Tibial nerve (tissue), 4 donors: ENCODE data around the gene GTF3C4. TPM values are rescaled to one million over a fixed set of nuclear protein-coding genes. Genes with fewer than 3 reads are reported as not detected.
A peak's percentile ranks its signal among the peaks of the same experiment; 100 is the strongest.

Source experiments
- DNase-seq, 2 donors: peaks; one replicate each; pipeline ENCODE4 v3.0.0-alpha.2; 2019; ENCODE audit warnings: low spot score in 2 of 2
- H3K27ac ChIP-seq, 4 donors: fragments of 200-600 bp; sonication (generic) in 3 of 4; one replicate each; pipeline ENCODE4 v1.5.1; 2017 to 2019; ENCODE audit warnings: mild to moderate bottlenecking in 1 of 4
- H3K27me3 ChIP-seq, 2 donors: fragments of 200-600 bp; sonication (generic) in 1 of 2; one replicate each; pipeline versions ENCODE4 v1.5.1 to v1.6.0; 2017 to 2019
- H3K36me3 ChIP-seq, 3 donors: fragments of 200-600 bp; sonication (generic); one replicate each; pipeline ENCODE4 v1.5.1; 2018 to 2019
- H3K4me1 ChIP-seq, 4 donors: fragments of 200-600 bp; sonication (generic) in 3 of 4; one replicate each; pipeline ENCODE4 v1.5.1; 2017 to 2019
- H3K4me3 ChIP-seq, 4 donors: fragments of 200-600 bp; sonication (generic) in 3 of 4; one replicate each; pipeline ENCODE4 v1.5.1; 2017 to 2019; ENCODE audit warnings: mild to moderate bottlenecking in 1 of 4, moderate library complexity in 1 of 4
- H3K9me3 ChIP-seq, 4 donors: fragments of 200-600 bp; sonication (generic) in 3 of 4; one replicate each; pipeline ENCODE4 v1.5.1; 2017 to 2019
- EP300 ChIP-seq, 2 donors: sonication (generic); formaldehyde crosslinking; IDR thresholded peaks; one replicate each; pipeline ENCODE4 v1.6.1; 2017; ENCODE audit warnings: antibody characterized with exemption in 2 of 2, mild to moderate bottlenecking in 1 of 2
- POLR2A ChIP-seq, 2 donors: fragments of 450-650 bp; IDR thresholded peaks; one replicate each; pipeline ENCODE4 v1.6.1; 2017; ENCODE audit warnings: antibody characterized with exemption in 2 of 2, mild to moderate bottlenecking in 2 of 2, moderate library complexity in 2 of 2
- WGBS, 2 donors: methylation state at CpG; one replicate each; pipeline ENCODE4 v1.1.5; 2018; 5-methylcytosine and 5-hydroxymethylcytosine counted together
- total RNA-seq, 4 donors: library from RNA; depleted of rRNA; stranded (reverse); fragments of >200 nt; gene quantifications; one replicate each; pipeline ENCODE4 v1.1.0, GENCODE V29; 2016
- TF ChIP-seq, protein P1 (sequence below), 5 experiments: fragments of 200-600 bp in 3 of 5; fragments of 450-650 bp in 2 of 5; sonication (generic) in 3 of 5; IDR thresholded peaks; one replicate each; pipeline ENCODE4 v1.5.1; 2016 to 2019; ENCODE audit warnings: antibody characterized with exemption in 5 of 5, mild to moderate bottlenecking in 3 of 5, moderate library complexity in 2 of 5

GTF3C4 gene
- total RNA-seq, 4 donors from 2014 or later: 10.5 to 17.4 (median 16.2) TPM

DNA sequence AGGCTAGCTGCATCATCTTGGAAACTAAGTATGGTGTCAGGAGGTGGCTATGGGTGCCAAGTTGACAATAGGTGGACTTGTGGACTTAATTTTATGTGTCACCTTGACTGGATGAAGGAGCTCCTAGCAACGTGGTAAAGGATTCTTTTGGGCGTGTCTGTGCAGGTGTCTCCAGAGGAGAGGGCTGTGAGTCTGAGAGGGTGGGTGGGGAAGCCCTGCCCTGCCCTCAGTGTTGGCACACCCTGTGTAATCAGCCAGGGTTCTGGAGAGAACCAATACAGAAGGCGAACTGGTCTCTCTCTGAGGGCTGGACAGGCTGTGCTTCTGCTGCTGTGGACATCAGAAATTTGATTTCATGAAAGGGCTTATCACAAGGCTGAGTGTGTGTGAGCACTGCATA, 61.0 kb downstream of the GTF3C4 start:
- WGBS, 2 donors: 82 to 88% methylated on average over 3 of the region's 3 CpGs

DNA sequence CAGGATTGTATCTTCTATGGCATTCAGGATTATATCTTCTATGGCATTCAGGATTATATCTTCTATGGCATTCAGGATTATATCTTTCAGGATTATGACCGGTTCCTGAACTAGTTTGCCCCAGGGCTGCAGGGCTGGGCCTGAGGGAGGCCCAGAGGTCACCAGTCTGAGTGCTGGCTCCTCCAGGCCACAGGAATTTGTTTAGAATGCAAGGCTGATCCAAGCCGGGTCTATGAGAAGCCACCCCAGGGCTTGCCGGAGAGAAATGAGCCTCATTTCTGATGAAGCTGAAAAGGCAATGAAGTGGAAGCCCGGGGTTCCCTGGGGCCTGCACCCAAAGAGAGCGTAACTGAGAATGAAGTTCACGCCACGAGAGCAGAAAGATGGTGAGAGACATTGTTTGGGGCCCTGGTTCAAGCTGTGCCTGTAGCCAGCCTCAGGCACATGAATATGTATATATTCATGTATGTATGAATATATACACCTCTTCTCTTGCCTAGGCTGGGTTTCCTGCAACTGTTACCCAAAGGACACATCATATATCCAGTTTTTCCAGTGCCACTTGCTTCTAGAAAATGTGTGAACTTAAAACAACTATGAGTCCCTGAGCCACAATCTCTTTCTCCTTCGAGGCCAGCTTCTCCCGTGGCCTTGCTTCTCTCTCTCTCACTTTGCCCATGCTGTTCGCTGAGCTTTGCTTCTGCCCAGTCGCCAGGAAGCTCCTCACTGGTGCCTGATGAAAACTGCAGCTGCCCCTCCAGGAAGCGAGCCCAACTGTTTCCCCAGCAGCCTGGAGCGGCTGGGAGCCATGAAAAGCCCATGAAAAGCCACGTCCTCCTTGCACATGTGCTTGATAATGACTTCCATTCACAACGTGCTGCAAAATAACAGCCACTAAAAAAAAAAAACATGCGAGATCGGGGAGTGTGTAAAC, 62.3 kb downstream of the GTF3C4 start:
- no peak for DNase-seq
- Histone ChIP-seq H3K27me3 (no peaks in the 10 kb centered on the region), H3K4me3 (no peak overlapping the region), H3K36me3 (no peaks in the 10 kb centered on the region), H3K27ac (no peak overlapping the region), H3K4me1 (peaks cover 0 to 9% (median 0%) of the 10 kb centered on the region in 4 donors), H3K9me3 (no peaks in the 10 kb centered on the region)
- 36 to 43% methylated on average over 17 of the region's 17 CpGs for WGBS, 2 donors
- TF ChIP-seq, protein P1, sequence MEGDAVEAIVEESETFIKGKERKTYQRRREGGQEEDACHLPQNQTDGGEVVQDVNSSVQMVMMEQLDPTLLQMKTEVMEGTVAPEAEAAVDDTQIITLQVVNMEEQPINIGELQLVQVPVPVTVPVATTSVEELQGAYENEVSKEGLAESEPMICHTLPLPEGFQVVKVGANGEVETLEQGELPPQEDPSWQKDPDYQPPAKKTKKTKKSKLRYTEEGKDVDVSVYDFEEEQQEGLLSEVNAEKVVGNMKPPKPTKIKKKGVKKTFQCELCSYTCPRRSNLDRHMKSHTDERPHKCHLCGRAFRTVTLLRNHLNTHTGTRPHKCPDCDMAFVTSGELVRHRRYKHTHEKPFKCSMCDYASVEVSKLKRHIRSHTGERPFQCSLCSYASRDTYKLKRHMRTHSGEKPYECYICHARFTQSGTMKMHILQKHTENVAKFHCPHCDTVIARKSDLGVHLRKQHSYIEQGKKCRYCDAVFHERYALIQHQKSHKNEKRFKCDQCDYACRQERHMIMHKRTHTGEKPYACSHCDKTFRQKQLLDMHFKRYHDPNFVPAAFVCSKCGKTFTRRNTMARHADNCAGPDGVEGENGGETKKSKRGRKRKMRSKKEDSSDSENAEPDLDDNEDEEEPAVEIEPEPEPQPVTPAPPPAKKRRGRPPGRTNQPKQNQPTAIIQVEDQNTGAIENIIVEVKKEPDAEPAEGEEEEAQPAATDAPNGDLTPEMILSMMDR (IDR thresholded peaks at IDR 0.05): no peak
- no peak for TF ChIP-seq POLR2A (IDR thresholded peaks at IDR 0.05)

More for the DNA sequence above, 61.0 kb downstream of the GTF3C4 start:
- H3K4me3 ChIP-seq: no peak overlapping the region
- peak overlapping the region in 1 of 4 donors; percentile 46 for H3K27ac ChIP-seq
- H3K27me3 ChIP-seq: no peaks in the 10 kb centered on the region
- TF ChIP-seq, protein P1 (IDR thresholded peaks at IDR 0.05): no peak
- TF ChIP-seq EP300 (IDR thresholded peaks at IDR 0.05) (no peak), POLR2A (IDR thresholded peaks at IDR 0.05) (no peak)
- no peaks in the 10 kb centered on the region for H3K36me3 ChIP-seq
- no peaks in the 10 kb centered on the region for H3K9me3 ChIP-seq
- no peak for DNase-seq
- H3K4me1 ChIP-seq: peaks cover 0 to 9% (median 0%) of the 10 kb centered on the region in 4 donors

DNA sequence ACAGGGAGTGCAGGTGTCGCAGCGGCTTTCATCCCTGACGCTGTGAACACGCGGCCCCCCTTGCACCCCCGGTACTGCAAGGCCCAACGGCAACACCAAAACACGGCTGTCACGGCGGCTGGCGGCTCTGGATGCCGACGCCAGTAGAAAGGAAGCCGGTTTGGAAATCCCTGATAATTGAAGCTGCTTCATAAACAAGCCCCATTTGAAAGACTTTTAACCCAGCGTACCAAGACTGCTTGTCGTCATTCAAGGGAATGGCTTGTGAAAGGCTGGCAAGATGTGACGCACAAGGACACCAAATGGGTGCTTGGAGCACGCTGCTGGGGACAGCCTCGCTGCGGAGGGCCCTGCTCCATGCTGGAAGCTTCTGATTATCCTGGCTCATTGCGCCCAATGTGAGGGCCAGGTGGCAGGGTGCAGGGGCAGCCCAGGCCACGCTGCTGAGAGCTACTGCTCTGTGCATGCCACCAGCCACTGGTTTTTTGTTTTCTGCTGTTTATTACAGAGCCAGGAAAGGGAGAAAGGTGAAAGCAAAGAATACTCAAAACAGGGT, 63.1 kb downstream of the GTF3C4 start:
- no peaks in the 10 kb centered on the region for H3K36me3 ChIP-seq
- peak; percentile 23 to 35 for DNase-seq
- 55% methylated on average over 22 of the region's 22 CpGs for WGBS, 2 donors
- H3K4me3 ChIP-seq: no peak overlapping the region
- H3K4me1 ChIP-seq: peaks cover 0 to 9% (median 0%) of the 10 kb centered on the region in 4 donors
- no peaks in the 10 kb centered on the region for H3K27me3 ChIP-seq
- peak in 1 of 2 donors; percentile 20 for TF ChIP-seq EP300 (IDR thresholded peaks at IDR 0.05)
- TF ChIP-seq POLR2A (IDR thresholded peaks at IDR 0.05): no peak
- no peaks in the 10 kb centered on the region for H3K9me3 ChIP-seq
- H3K27ac ChIP-seq: peak overlapping the region in 1 of 4 donors; percentile 13

DNA sequence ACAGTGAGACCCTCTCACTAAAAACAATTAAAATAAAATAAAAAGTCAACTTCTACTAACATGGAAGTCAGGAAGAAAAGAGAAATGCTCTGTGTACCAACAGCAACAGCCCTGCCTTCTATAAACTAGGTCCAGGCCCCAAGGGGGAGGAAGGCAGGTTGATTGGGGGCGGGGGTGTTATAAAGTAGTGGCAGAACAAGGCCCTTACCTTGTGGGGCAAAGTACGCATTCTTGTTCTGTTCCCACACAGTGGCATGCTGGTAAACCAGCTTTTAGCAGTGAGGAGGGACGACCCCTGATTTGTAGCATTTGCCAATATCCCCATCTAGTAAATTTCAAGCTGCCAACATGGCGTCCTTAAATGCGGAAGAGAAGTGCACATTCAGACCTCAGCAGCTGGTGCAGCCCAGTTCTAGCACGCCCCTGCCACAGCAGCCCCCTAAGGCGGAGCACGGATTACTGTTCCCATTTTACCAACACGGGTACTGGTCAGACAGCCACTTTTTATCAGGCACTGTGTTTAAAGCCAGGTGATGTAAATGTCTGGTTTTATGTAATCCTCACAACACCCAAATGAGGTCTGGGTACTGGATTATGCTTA, 69.5 kb downstream of the GTF3C4 start:
- WGBS, 2 donors: 90 to 93% methylated on average over 9 of the region's 9 CpGs
- DNase-seq: no peak
- TF ChIP-seq POLR2A (IDR thresholded peaks at IDR 0.05): no peak
- no peak for TF ChIP-seq EP300 (IDR thresholded peaks at IDR 0.05)
- TF ChIP-seq, protein P1 (IDR thresholded peaks at IDR 0.05): no peak
- Histone ChIP-seq H3K27me3 (peaks cover 0 to 31% of the 10 kb centered on the region in 2 donors), H3K4me1 (peaks cover 0 to 12% (median 0%) of the 10 kb centered on the region in 4 donors), H3K36me3 (no peaks in the 10 kb centered on the region), H3K9me3 (no peaks in the 10 kb centered on the region), H3K27ac (no peak overlapping the region), H3K4me3 (no peak overlapping the region)

DNA sequence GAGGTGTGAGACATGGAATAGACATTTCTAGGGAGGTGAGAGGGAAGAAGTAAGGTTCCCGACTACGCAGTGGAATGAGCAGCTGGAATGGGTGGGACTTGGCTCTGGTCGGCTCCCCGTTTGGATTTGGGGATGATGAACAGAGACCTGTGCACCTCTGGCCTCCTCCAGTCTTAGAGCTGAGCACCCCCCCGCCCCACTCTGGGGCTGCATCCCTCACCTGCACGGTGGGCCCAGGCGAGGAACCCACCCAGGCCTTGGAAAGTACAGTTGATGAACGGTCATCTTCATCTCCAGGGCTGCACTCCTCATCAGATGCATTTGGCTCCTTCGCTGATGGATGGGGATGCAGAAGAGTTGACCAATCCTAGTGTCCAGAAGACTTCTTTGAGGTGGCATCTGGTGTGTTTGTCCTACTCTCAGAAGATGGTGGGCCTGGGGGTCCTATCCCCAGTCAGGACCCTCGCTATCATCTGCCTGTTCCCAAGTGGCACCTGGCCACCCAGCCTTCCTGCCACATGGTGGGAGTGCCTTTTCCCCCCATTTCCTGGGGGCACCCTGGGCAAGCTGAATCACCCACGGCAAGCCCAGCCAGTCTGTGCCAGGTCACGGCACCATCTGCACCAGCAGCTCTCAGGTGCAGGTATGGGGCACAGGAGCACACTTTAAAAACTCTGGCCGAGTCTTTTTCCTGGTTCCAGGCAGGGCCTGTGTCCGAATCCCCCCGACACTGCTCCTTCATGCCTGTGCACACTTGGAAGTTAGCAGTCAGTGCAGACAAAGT, 70.5 kb downstream of the GTF3C4 start:
- DNase-seq: no peak
- TF ChIP-seq, protein P1 (IDR thresholded peaks at IDR 0.05): no peak
- TF ChIP-seq EP300 (IDR thresholded peaks at IDR 0.05) (no peak), POLR2A (IDR thresholded peaks at IDR 0.05) (no peak)
- 90% methylated on average over 12 to 15 of the region's 15 CpGs for WGBS, 2 donors

More for the DNA sequence above, 70.5 kb downstream of the GTF3C4 start:
- H3K9me3 ChIP-seq: no peaks in the 10 kb centered on the region
- H3K4me1 ChIP-seq: peaks cover 0 to 16% (median 0%) of the 10 kb centered on the region in 4 donors
- peaks cover 0 to 40% of the 10 kb centered on the region in 2 donors for H3K27me3 ChIP-seq
- no peak overlapping the region for H3K4me3 ChIP-seq
- H3K27ac ChIP-seq: no peak overlapping the region
- no peaks in the 10 kb centered on the region for H3K36me3 ChIP-seq
